Hair follicular keratinocyte (primary cell): ENCODE data around the gene INCENP. TPM values are rescaled to one million over a fixed set of nuclear protein-coding genes. Genes with fewer than 3 reads are reported as not detected.

Source experiments
- total RNA-seq: library from RNA; depleted of rRNA; stranded (reverse); fragments of >200 nt; gene quantifications from 2 replicates; pipeline ENCODE4 v1.2.3, GENCODE V29; 2015

Gene INCENP
- total RNA-seq = 19.2 and 38.0 TPM in 2 replicates

GRCh38 chr11:62123669-62124185 lies at the start of gene INCENP:
TSS of gene INCENP (plus strand) at chr11:62124011. CDS start at chr11:62128162, 4,151 bp downstream.

GRCh38 chr11:62190011-62190410 lies 66.2 kb downstream of the INCENP start, which contains the start of gene SCGB1D1:
TSS of gene SCGB1D1 (plus strand) at chr11:62190216. CDS start at chr11:62190285, 69 bp downstream.

Other genes starting within 250 kb of the INCENP start
- gene FADS3, start 232.5 kb upstream of the INCENP start, total RNA-seq = 33.4 and 130 TPM in 2 replicates
- 0.53 and 0.78 TPM in 2 replicates for gene RAB3IL1, start 206.4 kb upstream of the INCENP start, total RNA-seq
- gene BEST1, start 173.7 kb upstream of the INCENP start, total RNA-seq = 0.11 and 1.4 TPM in 2 replicates
- 407 and 508 TPM in 2 replicates for gene FTH1, start 156.4 kb upstream of the INCENP start, total RNA-seq
- gene SCGB1D1, start 66.2 kb downstream of the INCENP start, total RNA-seq = not detected in 2 replicates
- gene SCGB2A1, start 84.7 kb downstream of the INCENP start, total RNA-seq = not detected in 2 replicates
- not detected in 2 replicates for gene SCGB1D2, start 118.2 kb downstream of the INCENP start, total RNA-seq
- not detected in 2 replicates for gene SCGB2A2, start 146.1 kb downstream of the INCENP start, total RNA-seq
- not detected in 2 replicates for gene SCGB1D4, start 175.1 kb downstream of the INCENP start, total RNA-seq
- 0.19 TPM in 1 of 2 replicates, not detected in the other for gene ASRGL1, start 213.4 kb downstream of the INCENP start, total RNA-seq